NCI-H1048 (cell line): ENCODE measurements around the gene LGALS12.
"Not testable (repeated sequence)": the region's sequence is repeated elsewhere in the genome, so short reads cannot be mapped to it uniquely, and the experiment has no call there.

Source experiments
- DNase-seq: peaks from one replicate; lab custom pipeline; 2025; lab: John Stamatoyannopoulos, UW

The LGALS12 gene

DNA sequence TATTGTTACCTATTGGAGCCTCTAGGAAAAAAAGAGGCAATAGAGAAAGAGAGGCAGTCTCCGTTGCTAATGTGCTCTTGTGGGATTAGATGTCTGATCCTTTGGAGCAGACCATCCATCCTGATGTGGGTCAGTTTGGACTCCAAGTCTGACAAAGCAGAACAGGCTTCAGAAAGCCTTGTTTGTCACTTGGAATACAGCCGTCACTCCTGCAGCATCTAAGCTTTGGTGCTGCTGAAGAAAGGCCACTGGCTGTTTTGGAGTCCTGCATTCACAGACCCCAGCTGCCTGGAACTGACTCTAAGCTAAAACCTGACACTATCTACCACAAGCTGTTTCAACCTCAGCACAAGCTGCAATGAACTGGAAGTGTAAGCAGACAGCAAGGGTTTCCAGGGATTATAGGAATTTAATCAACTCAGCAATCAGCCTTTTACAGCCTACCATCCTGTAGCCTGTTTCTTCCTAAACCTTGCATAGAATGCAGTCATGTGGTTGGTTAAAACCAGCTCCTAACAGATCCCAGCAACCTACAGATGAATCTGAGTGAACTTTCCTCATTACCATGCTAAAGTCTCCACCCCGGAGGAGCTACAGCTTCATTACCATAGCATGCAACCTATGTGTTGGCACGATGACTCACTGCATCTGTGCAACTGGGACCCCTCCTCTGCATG, 27.1 kb downstream of the LGALS12 start:
- DNase-seq, result no peak

- no peak for DNase-seq
These were observed 28.2 kb downstream of the LGALS12 start for GRCh38 chr11:63534076-63534475.

DNA sequence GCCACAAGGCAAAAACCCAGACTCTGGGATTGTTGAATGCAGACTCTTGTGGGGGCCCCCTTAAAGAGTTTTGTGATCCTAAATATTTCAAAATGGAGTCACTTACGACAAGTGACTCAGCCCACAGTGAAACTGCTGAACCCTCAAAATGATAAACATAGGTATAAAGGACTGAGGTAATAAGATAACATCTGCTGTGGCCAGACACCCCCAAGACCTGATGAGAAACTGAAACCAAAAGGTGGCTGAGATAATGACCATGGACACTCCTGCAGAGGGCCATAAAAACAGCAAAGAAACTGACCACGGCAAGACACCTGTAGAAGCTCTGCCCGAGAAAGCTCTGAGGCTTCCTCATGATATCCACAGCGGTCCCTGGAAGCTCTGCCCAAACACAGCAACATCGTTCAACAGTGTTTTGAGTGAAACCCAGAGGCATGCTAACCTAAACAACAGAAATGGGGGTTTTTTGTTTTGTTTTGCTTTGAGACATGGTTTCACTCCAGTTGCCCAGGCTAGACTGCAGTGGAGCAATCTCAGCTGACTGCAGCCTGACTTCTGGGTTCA, 29.1 kb downstream of the LGALS12 start:
- no peak for DNase-seq

GRCh38 chr11:63535734-63536133, 29.9 kb downstream of the LGALS12 start:
- no peak for DNase-seq

- no peak for DNase-seq
These were observed 30.9 kb downstream of the LGALS12 start, which contains the start of gene PLAAT4 for GRCh38 chr11:63536669-63537292. PLAAT4 (plus strand) TSS chr11:63536808; CDS start chr11:63536869, 61 bp downstream.

GRCh38 chr11:63537293-63538101, 31.6 kb downstream of the LGALS12 start:
- DNase-seq, result no peak

DNA sequence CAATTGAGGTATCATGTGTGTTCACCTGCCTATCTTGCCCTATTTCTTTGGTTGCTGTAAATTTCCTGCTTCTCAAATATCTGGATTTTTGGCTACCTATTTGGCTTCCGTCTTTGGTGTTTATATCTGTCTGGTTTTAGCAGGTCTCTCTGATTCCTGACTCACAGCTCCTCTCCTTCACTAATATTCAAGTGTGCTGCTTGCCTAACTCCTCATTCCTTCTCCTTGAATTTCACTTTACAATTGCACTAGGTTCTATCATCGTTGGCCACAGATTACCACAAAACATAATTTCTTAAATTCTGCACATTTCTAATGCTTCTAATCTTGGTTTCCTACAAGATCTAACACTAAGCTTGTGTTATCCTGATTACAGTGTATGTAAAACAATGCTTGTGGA, 36.6 kb downstream of the LGALS12 start:
- not testable (repeated sequence) for DNase-seq

- DNase-seq, result no peak
These were observed 37.8 kb downstream of the LGALS12 start for GRCh38 chr11:63543711-63544110.

DNA sequence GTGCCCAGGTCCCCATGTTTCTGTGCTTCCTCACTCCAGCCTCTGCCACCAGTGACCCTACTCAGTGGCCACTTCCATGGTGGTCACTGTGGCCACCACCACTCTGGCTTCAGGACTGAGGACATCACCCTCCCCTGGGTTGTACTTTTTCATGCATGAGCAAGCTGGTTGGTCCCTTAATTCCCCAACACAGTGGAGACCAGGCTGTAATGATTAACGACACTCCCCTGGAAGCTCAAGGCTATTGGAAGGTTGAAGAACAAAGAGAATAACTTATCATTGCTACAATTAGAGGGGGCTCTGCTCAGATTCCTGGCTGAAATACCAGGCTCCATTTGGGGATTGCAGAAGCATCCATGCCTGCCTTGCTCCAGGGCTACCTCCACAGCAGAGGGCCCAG, 41.2 kb downstream of the LGALS12 start:
- no peak for DNase-seq

GRCh38 chr11:63548178-63548577, 42.3 kb downstream of the LGALS12 start:
- DNase-seq, result no peak

GRCh38 chr11:63549411-63549810, 43.5 kb downstream of the LGALS12 start:
- no peak for DNase-seq

- not testable (repeated sequence) for DNase-seq
These were observed 44.3 kb downstream of the LGALS12 start for GRCh38 chr11:63550156-63550700.

DNA sequence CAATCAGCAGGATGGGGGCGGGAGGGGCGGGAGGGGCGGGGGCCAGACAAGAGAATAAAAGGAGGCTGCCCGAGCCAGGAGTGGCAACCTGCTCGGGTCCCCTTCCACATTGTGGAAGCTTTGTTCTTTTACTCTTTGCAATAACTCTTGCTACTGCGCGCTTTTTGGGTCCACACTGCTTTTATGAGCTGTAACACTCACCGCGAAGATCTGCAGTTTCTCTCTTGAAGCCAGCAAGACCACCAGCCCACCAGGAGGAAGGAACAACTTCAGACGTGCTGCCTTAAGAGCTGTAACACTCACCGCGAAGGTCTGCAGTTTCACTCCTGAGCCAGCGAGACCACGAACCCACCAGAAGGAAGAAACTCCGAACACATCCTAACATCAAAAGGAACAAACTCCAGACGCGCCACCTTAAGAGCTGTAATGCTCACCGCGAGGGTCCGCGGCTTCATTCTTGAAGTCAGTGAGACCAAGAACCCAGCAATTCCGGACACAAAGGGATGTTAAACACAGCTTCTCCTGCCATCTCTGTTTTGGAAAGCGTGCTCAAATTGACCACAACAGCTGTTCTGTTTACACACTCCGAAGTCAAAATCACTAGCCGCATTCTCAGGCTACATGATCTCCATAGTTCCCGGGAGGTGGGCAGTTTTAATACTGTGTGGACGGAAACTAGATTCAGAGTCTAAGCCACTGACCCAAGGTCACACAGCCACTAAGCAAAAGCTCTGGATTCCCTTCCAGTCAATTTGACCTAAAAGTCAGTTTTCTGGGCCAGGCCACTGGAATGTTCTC, 45.4 kb downstream of the LGALS12 start:
- no peak for DNase-seq

GRCh38 chr11:63551889-63552266, 46.0 kb downstream of the LGALS12 start:
- DNase-seq, result no peak

DNA sequence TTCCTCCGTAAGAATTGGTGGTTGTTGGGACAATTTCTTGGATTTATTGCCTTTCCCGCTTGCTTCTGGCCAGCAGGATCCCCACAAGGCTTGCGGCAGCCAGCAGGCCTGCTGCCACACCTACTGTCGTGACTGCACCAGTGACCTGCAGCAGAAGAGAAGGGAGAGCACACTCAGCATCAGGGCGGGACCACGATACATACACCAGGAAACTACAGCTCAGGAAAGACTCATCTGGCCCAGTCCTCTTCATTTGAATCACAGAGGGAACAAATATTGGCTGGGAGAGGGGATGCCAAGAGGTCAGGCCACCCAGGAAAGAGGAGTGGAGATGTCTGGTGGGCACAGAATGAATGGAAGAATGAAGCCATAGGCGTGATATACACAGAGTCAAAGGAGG, 47.0 kb downstream of the LGALS12 start:
- no peak for DNase-seq

GRCh38 chr11:63553759-63554158, 47.9 kb downstream of the LGALS12 start:
- no peak for DNase-seq

DNA sequence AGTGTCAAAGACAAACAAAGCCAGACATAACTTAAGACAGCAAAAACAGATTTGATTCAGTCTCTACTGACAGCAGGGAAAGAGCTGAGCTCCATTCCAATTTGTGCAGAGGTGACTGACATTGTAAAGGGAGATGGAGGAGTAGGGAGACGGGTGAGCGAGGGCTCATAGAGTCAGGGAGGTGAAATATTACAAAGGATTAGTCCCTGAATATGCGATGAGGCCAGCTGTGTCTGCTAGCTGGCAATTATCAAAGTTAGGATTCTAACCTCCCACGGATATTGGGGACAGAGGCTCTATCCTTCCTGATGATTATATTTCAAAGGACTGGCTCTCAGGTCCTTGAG, 49.0 kb downstream of the LGALS12 start:
- DNase-seq, result no peak

GRCh38 chr11:63556404-63557013, 50.6 kb downstream of the LGALS12 start:
- DNase-seq, result no peak

- DNase-seq, result no peak
These were observed 51.7 kb downstream of the LGALS12 start for GRCh38 chr11:63557570-63557969.

GRCh38 chr11:63558459-63559157, 52.7 kb downstream of the LGALS12 start:
- no peak for DNase-seq
